ENCODE results near the gene CIRBP.

Gene CIRBP

DNA sequence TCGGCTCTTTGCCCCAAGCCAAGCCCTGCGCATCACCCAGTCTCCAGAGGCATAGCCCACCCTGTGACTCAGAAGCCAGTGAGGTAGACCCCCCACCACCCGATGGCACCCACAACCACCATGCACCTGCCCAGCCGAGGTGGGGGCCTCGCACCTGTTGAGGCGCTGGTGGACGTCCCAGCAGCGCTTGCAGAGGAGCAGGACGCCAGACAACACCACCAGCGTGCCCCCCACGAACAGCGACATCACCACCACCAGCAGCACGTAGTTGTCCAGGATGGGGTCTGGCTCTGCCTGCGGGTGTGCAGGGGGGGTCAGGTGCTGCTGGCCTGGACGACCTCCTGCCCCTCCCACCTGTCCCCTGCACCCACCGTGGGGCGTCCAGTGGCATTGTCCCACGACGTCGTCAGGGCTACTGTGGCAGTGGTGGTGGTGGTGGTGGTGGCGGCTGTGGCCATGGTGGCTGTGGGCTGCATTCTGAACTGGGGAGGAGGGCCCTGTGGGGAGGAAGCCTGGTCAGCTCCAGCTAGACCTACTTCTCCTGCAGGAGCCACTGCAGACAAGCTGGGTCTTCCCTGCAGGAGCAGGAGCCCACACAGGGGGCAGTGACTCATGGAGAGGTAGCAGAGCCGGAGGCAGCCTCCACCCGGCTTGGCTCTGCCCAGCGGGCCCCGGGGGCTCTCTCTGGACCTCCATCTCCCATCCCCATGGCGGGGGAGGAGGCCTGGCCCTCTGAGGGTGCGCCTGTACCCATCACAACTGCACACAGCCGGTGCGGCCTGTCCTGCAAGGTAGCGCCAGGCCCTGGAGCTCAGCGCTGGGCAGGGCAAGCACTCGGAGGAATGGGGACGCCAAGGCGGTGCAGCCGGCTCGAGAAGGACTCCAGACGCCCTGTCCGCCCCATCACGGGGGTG, 33.2 kb upstream of the CIRBP start:
- Mint-ChIP-seq H3K9me3 (no peaks in the 10 kb centered on the region), H3K4me1 (peaks cover 8% of the 10 kb centered on the region), H3K36me3 (no peaks in the 10 kb centered on the region), H3K27me3 (peaks cover 8% of the 10 kb centered on the region), H3K4me3 (peak overlapping the region; percentile 55), H3K27ac (no peak overlapping the region)
- ATAC-seq (ENCODE audit: low read depth) (no peak), DNase-seq (ENCODE audit: low spot score in 2 of 2) (no peak)

DNA sequence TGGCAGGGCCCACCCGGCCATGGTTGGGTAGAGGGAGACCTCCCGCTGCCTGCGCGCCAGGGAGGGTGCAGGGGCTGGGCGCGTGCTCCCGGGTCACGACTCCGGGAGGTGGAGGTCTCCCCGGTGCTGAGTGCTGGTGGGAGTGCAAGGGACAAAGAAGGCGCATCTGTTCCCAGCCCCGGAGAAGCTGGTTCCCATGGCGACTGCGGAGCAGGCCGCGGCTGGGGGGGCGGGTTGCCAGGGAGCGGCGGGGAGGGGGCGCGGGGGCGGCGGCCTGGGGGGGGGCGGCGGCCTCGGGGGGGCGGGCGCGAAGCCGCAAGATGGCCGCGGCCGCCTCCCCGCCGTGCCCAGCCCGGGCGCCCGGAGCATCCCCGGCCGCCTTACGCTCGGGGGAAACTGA, 32.6 kb upstream of the CIRBP start:
- no peak overlapping the region for H3K27ac Mint-ChIP-seq
- no peaks in the 10 kb centered on the region for H3K9me3 Mint-ChIP-seq
- no peak for ATAC-seq (ENCODE audit: low read depth)
- peaks cover 11% of the 10 kb centered on the region for H3K4me1 Mint-ChIP-seq
- DNase-seq (ENCODE audit: low spot score in 2 of 2): no peak
- H3K27me3 Mint-ChIP-seq: peaks cover 10% of the 10 kb centered on the region
- H3K36me3 Mint-ChIP-seq: no peaks in the 10 kb centered on the region
- peak overlapping the region; percentile 55 for H3K4me3 Mint-ChIP-seq

DNA sequence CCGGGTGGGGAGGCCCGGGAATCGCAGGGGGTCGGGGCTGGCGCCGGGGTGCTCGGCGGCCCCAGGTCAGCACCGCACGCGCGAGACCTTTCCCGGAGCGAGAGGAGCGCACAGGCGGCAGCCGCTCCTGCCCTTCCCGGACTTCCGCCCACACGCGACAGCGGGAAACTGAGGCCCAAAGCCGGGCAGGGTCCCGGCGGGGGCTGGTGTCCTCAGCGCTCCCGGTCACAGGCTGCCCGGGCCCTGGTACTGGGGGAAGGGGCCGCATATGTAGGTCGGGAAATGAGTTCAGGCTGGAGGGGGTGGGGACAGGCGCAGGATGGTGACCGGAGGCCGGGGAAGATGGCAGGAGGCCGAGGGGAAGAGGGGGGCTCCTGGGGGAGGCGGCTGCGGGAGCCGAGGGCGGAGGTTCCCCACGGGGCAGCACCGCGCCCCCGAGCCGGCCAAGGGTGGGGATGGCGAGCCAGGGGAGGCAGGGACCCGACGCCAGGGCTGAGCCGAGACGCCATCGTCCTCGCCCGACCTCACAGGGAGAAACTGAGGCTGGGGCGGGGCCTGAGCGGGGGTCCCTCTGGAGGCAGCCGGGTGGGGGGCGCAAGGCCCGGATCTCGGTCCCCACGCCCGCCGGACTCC, 32.0 kb upstream of the CIRBP start:
- Mint-ChIP-seq H3K9me3 (no peaks in the 10 kb centered on the region), H3K4me3 (peak overlapping the region; percentile 71), H3K4me1 (peaks cover 11% of the 10 kb centered on the region), H3K27ac (no peak overlapping the region), H3K27me3 (peaks cover 10% of the 10 kb centered on the region), H3K36me3 (no peaks in the 10 kb centered on the region)
- ATAC-seq (ENCODE audit: low read depth): no peak
- DNase-seq (ENCODE audit: low spot score in 2 of 2): no peak

DNA sequence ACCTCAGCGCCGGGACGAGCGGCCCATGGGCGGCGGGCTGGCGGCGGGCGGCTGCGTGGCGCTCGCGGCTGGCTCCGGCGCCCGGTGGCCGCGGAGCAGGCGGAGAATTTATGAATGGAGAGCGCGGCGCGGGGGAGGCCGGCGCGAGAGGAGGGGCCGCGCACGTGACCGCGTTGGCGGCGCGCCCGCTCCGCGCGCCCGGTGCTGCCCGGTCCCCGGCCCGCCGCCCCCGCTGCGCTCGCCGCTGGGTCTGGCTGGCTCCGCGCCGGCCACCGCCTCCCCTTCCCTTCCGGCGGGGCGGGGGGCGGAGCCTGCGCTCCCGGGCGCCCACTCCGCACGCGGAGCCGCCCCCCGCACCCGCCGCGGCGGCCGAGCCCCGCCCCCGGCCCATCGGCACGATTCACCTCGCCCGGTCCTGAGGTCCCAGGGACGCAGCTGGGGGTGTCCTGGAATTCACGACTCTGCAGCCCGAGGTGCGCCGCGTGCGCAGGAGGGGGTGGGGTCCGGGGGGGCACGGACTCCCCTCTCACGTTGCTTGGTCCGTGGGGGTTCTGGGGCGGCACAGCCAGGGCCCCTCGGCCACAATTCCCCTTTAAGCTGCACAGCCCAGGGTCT, 31.3 kb upstream of the CIRBP start, which contains the start of gene CBARP:
CBARP (minus strand) TSS at position 252 of the 615 bp plus-strand sequence. CDS start 1,905 bp downstream, outside the sequence.
- Mint-ChIP-seq H3K4me3 (peak within 1 kb of the TSS; percentile 83), H3K27me3 (peaks cover 10% of the 10 kb centered on the region), H3K4me1 (peaks cover 13% of the 10 kb centered on the region), H3K27ac (peak within 1 kb of the TSS; percentile 87), H3K9me3 (no peaks in the 10 kb centered on the region), H3K36me3 (no peaks in the 10 kb centered on the region)
- ATAC-seq (ENCODE audit: low read depth) (no peak), DNase-seq (ENCODE audit: low spot score in 2 of 2) (no peak)

DNA sequence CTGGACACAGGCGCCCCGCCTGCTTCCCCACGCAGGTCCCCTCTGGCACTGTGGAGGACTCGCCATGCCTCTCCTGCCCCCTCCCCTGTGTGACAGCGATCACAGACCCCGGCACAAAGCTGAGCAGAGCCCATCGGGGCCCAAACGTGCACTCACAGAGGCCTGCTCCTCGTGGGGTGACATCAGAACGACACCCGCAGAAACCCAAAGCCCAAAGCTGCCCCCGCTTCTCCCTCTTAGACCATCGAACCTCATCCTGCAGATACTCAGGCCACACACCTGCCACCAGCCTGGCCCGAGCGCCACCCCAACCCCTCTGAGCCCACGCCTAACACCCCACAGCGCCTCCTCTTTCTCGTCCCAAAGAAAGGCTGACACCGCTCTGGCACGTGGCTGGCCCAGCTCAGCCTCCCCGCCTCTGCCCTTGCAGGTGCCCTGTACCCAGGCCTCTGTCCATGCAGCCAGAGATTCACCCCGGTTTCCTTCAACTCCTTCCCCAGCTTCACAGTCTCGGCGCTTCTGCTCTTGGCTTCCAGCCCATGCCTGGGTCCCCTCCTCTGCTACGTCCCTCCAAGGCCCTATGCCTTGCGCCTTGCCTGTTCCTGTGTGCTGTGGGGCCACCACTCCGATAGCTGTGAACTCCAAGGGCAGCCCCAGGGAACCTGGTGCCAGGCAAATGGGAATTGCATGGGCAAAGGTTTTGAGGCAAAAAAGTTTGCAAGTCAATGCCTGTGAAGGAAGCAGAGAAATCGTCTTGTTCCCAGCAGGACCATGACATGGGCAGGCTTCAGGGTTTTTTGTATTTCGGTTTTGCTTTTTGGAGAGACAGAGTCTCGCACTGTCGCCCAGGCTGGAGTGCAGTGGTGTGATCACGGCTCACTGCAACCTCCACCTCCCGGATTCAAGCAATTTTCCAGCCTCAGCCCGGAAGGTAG, 30.5 kb upstream of the CIRBP start:
- Mint-ChIP-seq H3K36me3 (no peaks in the 10 kb centered on the region), H3K27ac (peak overlapping the region; percentile 87), H3K4me3 (peak overlapping the region; percentile 83), H3K27me3 (peaks cover 10% of the 10 kb centered on the region), H3K4me1 (peaks cover 13% of the 10 kb centered on the region), H3K9me3 (no peaks in the 10 kb centered on the region)
- ATAC-seq (ENCODE audit: low read depth): no peak
- no peak for DNase-seq (ENCODE audit: low spot score in 2 of 2)

DNA sequence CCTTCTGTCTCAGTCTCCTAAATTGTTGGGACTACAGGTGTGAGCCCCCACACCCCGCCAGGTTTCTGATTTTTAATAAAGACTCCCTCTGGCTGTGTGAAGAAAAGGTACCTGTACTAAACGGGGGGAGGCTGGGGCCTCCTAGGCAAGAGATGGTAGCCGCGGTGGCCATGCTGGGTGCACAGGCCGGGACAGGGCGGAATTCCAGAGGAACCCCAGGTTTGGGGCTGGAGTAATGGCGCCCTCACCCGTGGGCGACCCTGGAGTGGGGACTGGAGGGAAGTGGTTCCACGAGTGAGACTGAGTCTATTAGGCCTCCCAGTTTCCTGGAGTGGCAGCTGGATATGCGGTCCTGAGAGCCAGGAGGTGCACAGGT, 29.7 kb upstream of the CIRBP start:
- peak overlapping the region; percentile 87 for H3K27ac Mint-ChIP-seq
- H3K36me3 Mint-ChIP-seq: no peaks in the 10 kb centered on the region
- no peak for ATAC-seq (ENCODE audit: low read depth)
- DNase-seq (ENCODE audit: low spot score in 2 of 2): no peak
- H3K4me3 Mint-ChIP-seq: peak overlapping the region; percentile 34
- peaks cover 13% of the 10 kb centered on the region for H3K4me1 Mint-ChIP-seq
- peaks cover 10% of the 10 kb centered on the region for H3K27me3 Mint-ChIP-seq
- no peaks in the 10 kb centered on the region for H3K9me3 Mint-ChIP-seq

DNA sequence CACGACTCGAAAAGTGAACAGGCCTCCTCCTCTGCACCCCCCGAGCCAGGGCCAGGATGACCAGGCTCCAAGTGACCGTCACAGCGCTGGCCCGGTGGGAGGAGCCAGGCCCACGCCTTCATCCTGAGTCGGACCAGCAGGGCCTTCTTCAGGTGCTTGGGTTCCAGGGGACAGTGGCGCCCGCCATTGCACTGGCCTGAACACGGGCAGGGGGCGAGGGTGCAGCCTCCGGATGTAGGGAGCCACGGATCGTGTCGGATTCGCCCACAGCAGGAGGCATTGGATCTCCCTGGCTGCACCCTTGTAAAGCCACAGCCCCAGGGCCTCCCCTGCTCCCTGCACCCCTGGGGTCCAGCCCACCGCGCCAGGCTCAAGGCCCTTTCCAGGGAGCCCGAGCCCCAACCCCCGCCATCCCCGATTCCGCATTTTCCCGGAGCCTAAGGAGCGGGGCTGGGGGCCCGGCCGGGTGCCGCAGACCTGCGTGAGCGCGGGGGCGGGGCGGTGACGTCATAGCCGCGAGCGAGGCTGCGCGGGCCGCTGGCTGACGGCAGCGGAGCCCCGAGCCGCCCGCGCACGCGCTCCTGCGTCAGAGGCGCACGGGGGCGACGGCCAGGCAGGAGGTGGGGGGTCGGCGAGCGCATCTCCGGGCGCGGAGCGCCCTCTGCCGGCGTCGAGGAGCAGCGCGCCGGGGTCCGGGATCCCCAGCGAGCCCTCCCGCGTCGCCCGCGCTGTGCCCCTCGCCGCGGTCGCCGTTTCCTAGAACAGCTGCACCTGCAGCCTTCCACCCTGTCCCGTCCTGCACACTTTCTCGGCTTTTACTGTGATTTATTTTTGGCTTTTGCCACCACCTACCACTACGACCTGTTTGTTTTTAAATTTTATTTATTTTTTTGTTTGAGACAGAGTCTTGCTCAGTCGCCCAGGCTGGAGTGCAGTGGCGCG, 29.1 kb upstream of the CIRBP start:
- peak; percentile 65 for ATAC-seq (ENCODE audit: low read depth)
- Mint-ChIP-seq H3K27ac (peak overlapping the region; percentile 87), H3K27me3 (peaks cover 10% of the 10 kb centered on the region)

DNA sequence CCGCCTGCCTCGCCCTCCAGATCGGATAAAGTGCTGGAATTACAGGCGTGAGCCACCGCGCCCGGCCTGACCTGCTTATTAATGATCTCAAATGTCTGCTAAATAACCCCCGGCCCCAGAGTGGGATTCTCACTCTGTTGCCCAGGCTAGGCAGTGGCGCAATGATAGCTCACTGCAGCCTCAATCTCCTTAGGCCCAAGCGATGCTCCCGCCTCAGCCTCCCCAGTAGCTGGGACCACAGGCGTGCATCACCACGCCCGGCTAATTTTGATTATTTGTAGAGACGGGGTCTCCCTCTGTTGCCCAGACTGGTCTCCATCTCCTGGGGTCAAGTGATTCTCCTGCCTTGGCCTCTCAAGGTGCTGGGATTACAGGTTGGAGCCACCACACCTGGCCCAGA, 28.2 kb upstream of the CIRBP start:
- no peaks in the 10 kb centered on the region for H3K36me3 Mint-ChIP-seq
- H3K9me3 Mint-ChIP-seq: no peaks in the 10 kb centered on the region
- ATAC-seq (ENCODE audit: low read depth) (no peak), DNase-seq (ENCODE audit: low spot score in 2 of 2) (no peak)
- H3K4me3 Mint-ChIP-seq: peak overlapping the region; percentile 84
- H3K27ac Mint-ChIP-seq: no peak overlapping the region
- peaks cover 10% of the 10 kb centered on the region for H3K27me3 Mint-ChIP-seq
- peaks cover 16% of the 10 kb centered on the region for H3K4me1 Mint-ChIP-seq

More for the DNA sequence above, 29.1 kb upstream of the CIRBP start:
- Mint-ChIP-seq H3K9me3 (no peaks in the 10 kb centered on the region), H3K4me1 (peaks cover 16% of the 10 kb centered on the region), H3K36me3 (no peaks in the 10 kb centered on the region), H3K4me3 (peak overlapping the region; percentile 59)
- peak; percentile 95 to 97 for DNase-seq (ENCODE audit: low spot score in 2 of 2)

DNA sequence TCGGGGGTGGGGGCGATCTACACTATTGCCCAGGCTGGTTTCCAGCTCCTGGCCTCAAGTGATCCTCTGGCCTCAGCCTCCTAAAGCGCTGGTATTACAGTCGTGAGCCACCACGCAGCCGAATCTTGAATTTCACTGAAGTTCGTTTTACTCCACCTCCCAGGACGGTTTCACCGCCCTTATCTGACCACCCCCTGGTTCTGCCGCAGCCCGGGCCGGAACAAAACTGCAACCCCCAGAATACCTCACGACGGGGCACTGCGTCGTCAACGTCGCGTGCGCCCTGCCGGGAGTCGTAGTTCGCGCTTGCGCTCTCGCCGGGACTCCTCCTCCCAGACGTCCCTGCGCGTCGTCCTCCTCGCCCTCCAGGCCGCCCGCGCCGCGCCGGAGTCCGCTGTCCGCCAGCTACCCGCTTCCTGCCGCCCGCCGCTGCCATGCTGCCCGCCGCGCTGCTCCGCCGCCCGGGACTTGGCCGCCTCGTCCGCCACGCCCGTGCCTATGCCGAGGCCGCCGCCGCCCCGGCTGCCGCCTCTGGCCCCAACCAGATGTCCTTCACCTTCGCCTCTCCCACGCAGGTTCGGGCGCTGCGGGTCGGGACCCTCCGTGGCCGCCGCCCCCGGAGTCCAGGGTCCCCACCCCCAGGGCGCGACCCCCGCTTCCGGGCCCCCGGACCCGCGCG, 27.6 kb upstream of the CIRBP start, which contains the start of gene ATP5F1D:
ATP5F1D (plus strand) TSS at position 335 of the 679 bp plus-strand sequence; CDS start at position 435, 100 bp downstream.
- Mint-ChIP-seq H3K9me3 (no peaks in the 10 kb centered on the region), H3K27me3 (peaks cover 10% of the 10 kb centered on the region), H3K4me3 (peak within 1 kb of the TSS; percentile 84), H3K4me1 (peaks cover 16% of the 10 kb centered on the region), H3K36me3 (no peaks in the 10 kb centered on the region), H3K27ac (peak within 1 kb of the TSS; percentile 79)
- peak; percentile 83 to 85 for DNase-seq (ENCODE audit: low spot score in 2 of 2)
- ATAC-seq (ENCODE audit: low read depth): peak; percentile 64

DNA sequence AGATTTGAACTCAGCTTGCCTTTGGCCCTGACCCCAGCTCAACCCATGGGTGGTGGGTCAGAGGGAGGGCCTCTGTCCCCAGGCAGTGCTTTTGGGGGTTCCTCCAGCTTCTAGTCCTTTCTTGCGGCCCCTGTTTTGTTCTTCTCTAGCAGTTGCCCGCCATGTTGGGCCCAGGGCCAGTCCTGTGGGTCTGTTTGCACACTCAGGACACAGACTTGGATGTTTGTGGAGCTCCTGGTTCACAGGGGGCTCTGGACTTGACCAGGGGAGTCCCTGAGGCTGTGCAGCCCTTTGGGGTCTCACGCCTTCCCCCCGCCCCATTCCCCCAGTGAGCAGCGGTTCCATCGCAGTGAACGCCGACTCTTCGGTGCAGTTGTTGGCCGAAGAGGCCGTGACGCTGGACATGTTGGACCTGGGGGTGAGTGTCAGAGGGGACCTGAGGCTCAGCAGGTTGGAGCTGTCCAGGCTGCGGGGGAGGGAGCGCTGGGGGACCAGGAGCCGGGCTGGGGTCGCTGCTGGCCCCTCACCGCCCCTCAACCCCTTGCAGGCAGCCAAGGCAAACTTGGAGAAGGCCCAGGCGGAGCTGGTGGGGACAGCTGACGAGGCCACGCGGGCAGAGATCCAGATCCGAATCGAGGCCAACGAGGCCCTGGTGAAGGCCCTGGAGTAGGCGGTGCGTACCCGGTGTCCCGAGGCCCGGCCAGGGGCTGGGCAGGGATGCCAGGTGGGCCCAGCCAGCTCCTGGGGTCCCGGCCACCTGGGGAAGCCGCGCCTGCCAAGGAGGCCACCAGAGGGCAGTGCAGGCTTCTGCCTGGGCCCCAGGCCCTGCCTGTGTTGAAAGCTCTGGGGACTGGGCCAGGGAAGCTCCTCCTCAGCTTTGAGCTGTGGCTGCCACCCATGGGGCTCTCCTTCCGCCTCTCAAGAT, 25.1 kb upstream of the CIRBP start:
- peaks cover 8% of the 10 kb centered on the region for H3K4me1 Mint-ChIP-seq
- H3K27ac Mint-ChIP-seq: peak overlapping the region; percentile 83
- H3K36me3 Mint-ChIP-seq: no peaks in the 10 kb centered on the region
- H3K4me3 Mint-ChIP-seq: peak overlapping the region; percentile 74
- H3K27me3 Mint-ChIP-seq: peaks cover 2% of the 10 kb centered on the region
- H3K9me3 Mint-ChIP-seq: no peaks in the 10 kb centered on the region
- peak; percentile 91 to 94 for DNase-seq (ENCODE audit: low spot score in 2 of 2)
- ATAC-seq (ENCODE audit: low read depth): peak; percentile 47

DNA sequence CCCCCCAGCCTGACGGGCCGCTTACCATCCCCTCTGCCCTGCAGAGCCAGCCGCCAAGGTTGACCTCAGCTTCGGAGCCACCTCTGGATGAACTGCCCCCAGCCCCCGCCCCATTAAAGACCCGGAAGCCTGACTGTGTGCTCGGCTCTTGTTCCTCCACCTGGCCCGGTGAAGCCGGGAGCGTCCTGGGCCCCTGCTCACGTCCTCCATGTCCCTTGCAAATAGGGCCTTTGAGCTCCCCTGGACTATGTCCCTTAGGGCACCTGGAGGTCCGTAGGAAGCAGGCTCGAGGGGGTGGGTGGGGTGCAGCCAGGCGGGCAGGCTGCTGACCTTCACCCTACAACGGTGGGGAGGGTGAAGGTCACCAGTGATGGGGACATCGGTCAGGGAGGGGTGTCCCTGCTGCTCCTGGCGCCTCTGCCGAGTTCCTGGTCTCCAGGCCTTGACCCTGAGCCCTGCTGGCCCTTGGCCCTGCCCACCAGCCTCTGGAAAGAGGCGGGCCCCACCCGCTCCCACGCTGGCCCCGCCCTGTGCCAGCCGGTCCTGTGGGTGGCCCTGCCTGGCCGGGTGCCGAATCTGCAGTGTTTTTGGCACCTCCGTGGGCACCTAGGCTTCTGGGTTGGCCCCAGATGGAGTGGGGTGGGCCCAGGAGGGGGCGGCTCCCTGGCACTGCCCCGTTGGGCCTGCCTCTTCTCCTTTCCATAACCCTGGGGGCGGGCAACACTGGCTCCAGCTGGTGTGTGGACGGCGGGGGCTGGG, 24.3 kb upstream of the CIRBP start:
- no peak for ATAC-seq (ENCODE audit: low read depth)
- H3K36me3 Mint-ChIP-seq: no peaks in the 10 kb centered on the region
- H3K27ac Mint-ChIP-seq: peak overlapping the region; percentile 83
- no peaks in the 10 kb centered on the region for H3K9me3 Mint-ChIP-seq
- peak overlapping the region; percentile 74 for H3K4me3 Mint-ChIP-seq
- no peak for DNase-seq (ENCODE audit: low spot score in 2 of 2)
- H3K27me3 Mint-ChIP-seq: peaks cover 2% of the 10 kb centered on the region
- peaks cover 8% of the 10 kb centered on the region for H3K4me1 Mint-ChIP-seq

All from memory B cell (primary cell).